Caki2 (cell line): ENCODE measurements around the gene N4BP2L2. TPM values are rescaled to one million over a fixed set of nuclear protein-coding genes. Genes with fewer than 3 reads are reported as not detected.

Source experiments
- DNase-seq: peaks from one replicate; pipeline ENCODE4 v3.0.0-alpha.2; 2015; ENCODE audit warnings: low read depth
- in situ Hi-C: cut with HindIII; loops from 2 replicates; pipeline ENCODE4 v1.10.0; 2016; ENCODE audit warnings: low sequenced_read_pairs, low pct_unique_long_range_greater_than_20kb, mixed read lengths
- total RNA-seq: library from RNA; depleted of rRNA; stranded (reverse); fragments of >200 nt; shearing (Covaris generic); gene quantifications from 2 replicates; pipeline ENCODE4 v1.2.3, GENCODE V29; 2014; ENCODE audit warnings: low replicate concordance; rRNA removed

The N4BP2L2 gene
- total RNA-seq, 1 experiment from 2014 or later, result 39.9 TPM

DNA sequence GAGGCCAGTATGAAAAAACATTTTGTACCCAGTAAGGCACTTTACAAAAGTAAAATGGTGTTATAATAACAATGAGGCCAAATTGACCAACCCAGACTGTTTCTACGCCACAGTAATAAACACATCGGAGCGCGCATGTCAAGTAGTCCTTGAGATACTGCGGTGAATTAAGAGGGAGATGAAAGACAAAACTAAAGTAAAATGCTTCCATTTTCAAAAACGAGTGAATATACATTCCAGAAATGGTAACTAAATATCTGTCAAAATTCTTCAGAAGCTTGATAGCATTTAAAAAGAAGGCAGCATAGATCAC, 129.6 kb downstream of the N4BP2L2 start:
- no peak for DNase-seq
- in situ Hi-C loops, result no loop called here

GRCh38 chr13:32408296-32409000, 130.1 kb downstream of the N4BP2L2 start:
- no peak for DNase-seq
- in situ Hi-C loops, result no loop called here

GRCh38 chr13:32407854-32408253, 130.7 kb downstream of the N4BP2L2 start:
- in situ Hi-C loops, result no loop called here
- DNase-seq, result no peak

GRCh38 chr13:32403108-32403507, 135.5 kb downstream of the N4BP2L2 start:
- in situ Hi-C loops, result no loop called here
- DNase-seq, result no peak

- in situ Hi-C loops, result no loop called here
Measured at GRCh38 chr13:32391101-32391619, 147.4 kb downstream of the N4BP2L2 start.

GRCh38 chr13:32390484-32390883, 148.1 kb downstream of the N4BP2L2 start:
- in situ Hi-C loops, result no loop called here
- DNase-seq, result no peak

More at GRCh38 chr13:32391101-32391619, 147.4 kb downstream of the N4BP2L2 start:
- no peak for DNase-seq

DNA sequence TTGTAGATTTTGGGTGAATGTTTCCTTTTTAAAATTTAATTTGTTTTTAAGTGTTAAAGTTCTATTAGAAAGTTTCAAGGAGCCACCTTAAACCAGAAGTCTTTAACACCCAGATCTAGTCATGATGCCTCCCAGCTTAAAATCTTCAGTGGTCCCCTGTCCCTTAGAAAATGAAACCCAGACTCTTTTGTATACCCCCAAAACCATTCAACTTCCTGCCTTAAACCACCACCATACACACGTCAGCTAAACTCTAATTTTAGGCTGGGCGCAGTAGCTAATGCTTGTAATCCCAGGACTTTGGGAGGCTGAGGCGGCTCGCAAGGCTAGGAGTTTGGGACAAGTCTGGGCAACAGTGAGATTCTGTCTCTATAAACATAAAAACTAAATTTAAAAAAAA, 148.5 kb downstream of the N4BP2L2 start:
- DNase-seq, result no peak
- in situ Hi-C loops, result no loop called here

GRCh38 chr13:32385410-32385809, 153.2 kb downstream of the N4BP2L2 start:
- DNase-seq, result no peak
- in situ Hi-C loops, result no loop called here

- in situ Hi-C loops, result no loop called here
- no peak for DNase-seq
Measured at GRCh38 chr13:32384702-32385101, 153.9 kb downstream of the N4BP2L2 start.

- no peak for DNase-seq
- in situ Hi-C loops, result no loop called here
Measured at GRCh38 chr13:32383836-32384618, 154.6 kb downstream of the N4BP2L2 start.

Other genes with a start within 250 kb of the N4BP2L2 start
- not detected in 2 replicates for gene ZAR1L, start 223.4 kb downstream of the N4BP2L2 start, total RNA-seq
- 1.4 and 4.4 TPM in 2 replicates for gene BRCA2, start 223.3 kb downstream of the N4BP2L2 start, total RNA-seq
- 1.1 and 4.9 TPM in 2 replicates for gene N4BP2L1, start 110.7 kb downstream of the N4BP2L2 start, total RNA-seq
- gene PDS5B, start 47.7 kb upstream of the N4BP2L2 start, total RNA-seq, result 2.6 and 5.6 TPM in 2 replicates